Dendritic cell treated with granulocyte-macrophage colony-stimulating factor and Interleukin-4, amounts not matched to agents 40 ng/mL and 50 ng/mL, for 4 days (primary cell): ENCODE measurements around the gene AZU1.

Experiments used
- H3K27ac Mint-ChIP-seq: one replicate; pipeline ENCODE4 v1.8.0; 2022; ENCODE audit warnings: mild to moderate bottlenecking, mixed read lengths
- H3K27me3 Mint-ChIP-seq: one replicate; pipeline ENCODE4 v1.8.0; 2022; ENCODE audit warnings: mild to moderate bottlenecking, mixed read lengths
- H3K36me3 Mint-ChIP-seq: one replicate; pipeline ENCODE4 v1.8.0; 2022; ENCODE audit warnings: low read depth, mixed read lengths
- H3K4me1 Mint-ChIP-seq: one replicate; pipeline ENCODE4 v1.8.0; 2022; ENCODE audit warnings: low read depth, mixed read lengths
- H3K4me3 Mint-ChIP-seq: one replicate; pipeline ENCODE4 v1.8.0; 2022; ENCODE audit warnings: mild to moderate bottlenecking, moderate library complexity, mixed read lengths
- H3K9me3 Mint-ChIP-seq: one replicate; pipeline ENCODE4 v1.8.0; 2022; ENCODE audit warnings: mixed read lengths
- intact Hi-C: fragments of 100-400 bp; cut with micrococcal nuclease; formaldehyde crosslinking; loops from one replicate; pipeline ENCODE4 v1.15.0; 2022

The AZU1 gene

GRCh38 chr19:791567-792305 is 35.9 kb upstream of the AZU1 start:
- no peaks in the 10 kb centered on the region for H3K36me3 Mint-ChIP-seq
- H3K9me3 Mint-ChIP-seq, result no peaks in the 10 kb centered on the region
- intact Hi-C loops, result no loop called here
- peaks cover 14% of the 10 kb centered on the region for H3K4me1 Mint-ChIP-seq
- peaks cover 10% of the 10 kb centered on the region for H3K27me3 Mint-ChIP-seq
- H3K4me3 Mint-ChIP-seq, result no peak overlapping the region
- no peak overlapping the region for H3K27ac Mint-ChIP-seq

GRCh38 chr19:792306-792885 is 35.2 kb upstream of the AZU1 start:
- H3K4me3 Mint-ChIP-seq, result no peak overlapping the region
- H3K4me1 Mint-ChIP-seq, result peaks cover 14% of the 10 kb centered on the region
- intact Hi-C loops, result no loop called here
- no peaks in the 10 kb centered on the region for H3K9me3 Mint-ChIP-seq
- no peak overlapping the region for H3K27ac Mint-ChIP-seq
- H3K27me3 Mint-ChIP-seq, result peaks cover 10% of the 10 kb centered on the region
- H3K36me3 Mint-ChIP-seq, result no peaks in the 10 kb centered on the region

DNA sequence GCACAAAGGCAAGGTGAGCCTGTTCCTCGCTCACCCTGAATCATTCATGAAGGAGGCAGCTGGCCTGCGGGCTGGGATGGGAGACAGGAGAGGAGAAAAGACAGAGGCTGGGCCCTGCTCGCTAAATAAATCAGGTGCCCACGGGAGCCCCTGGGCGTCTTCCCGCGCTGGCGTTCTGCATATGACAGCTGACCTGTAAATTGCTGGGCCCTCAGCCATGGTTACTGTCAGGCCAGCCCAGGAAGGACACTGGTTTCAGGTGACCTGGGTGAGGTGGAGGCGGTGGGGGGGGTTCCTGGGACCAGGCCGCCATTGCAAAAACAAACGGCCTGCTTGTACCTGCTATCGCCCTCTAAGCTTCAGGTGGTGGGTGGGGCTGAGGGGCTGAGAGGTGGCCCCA is 33.8 kb upstream of the AZU1 start:
- H3K27ac Mint-ChIP-seq, result no peak overlapping the region

DNA sequence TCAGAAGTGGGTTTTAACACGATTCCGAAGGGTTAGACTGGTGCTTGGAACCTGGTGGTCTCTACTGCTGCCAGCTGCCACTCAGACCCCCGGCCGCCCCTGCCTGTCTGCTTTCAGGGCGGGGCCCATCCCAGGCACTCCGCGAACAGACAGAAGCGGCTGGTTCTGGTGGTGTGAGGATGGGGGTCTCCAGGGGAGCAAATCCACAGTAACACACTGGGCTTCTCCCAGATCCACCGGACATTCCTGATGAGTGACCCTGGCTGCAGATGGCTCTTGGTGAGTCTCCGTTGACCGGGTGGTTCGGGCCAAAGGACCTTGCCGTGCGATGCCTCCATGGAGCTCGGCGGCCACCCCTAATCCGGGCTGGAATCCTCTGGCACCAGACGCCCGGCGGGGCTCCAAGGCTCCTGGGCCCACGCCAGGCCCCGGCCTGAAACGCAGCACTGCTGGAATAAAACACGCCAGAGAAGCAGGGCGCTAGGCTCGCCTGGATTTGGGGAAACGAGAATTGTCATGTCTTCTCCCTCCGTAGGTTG is 32.5 kb upstream of the AZU1 start:
- peaks cover 14% of the 10 kb centered on the region for H3K4me1 Mint-ChIP-seq
- no peaks in the 10 kb centered on the region for H3K9me3 Mint-ChIP-seq
- peaks cover 22% of the 10 kb centered on the region for H3K36me3 Mint-ChIP-seq
- intact Hi-C loops, result no loop called here
- no peaks in the 10 kb centered on the region for H3K27me3 Mint-ChIP-seq
- H3K27ac Mint-ChIP-seq, result no peak overlapping the region
- H3K4me3 Mint-ChIP-seq, result no peak overlapping the region

More for the DNA sequence above, 33.8 kb upstream of the AZU1 start:
- Mint-ChIP-seq H3K36me3 (peaks cover 8% of the 10 kb centered on the region), H3K4me1 (peaks cover 13% of the 10 kb centered on the region), H3K9me3 (no peaks in the 10 kb centered on the region), H3K27me3 (peaks cover 9% of the 10 kb centered on the region), H3K4me3 (no peak overlapping the region)
- intact Hi-C loops, result no loop called here

- Mint-ChIP-seq H3K27me3 (no peaks in the 10 kb centered on the region), H3K27ac (peak overlapping the region; percentile 87), H3K4me1 (peaks cover 22% of the 10 kb centered on the region), H3K36me3 (peaks cover 30% of the 10 kb centered on the region), H3K9me3 (no peaks in the 10 kb centered on the region), H3K4me3 (peak overlapping the region; percentile 88)
- intact Hi-C loops, result no loop called here
These were observed 31.7 kb upstream of the AZU1 start for GRCh38 chr19:795691-796581.

GRCh38 chr19:796692-797527 is 30.7 kb upstream of the AZU1 start, which contains the start of gene PTBP1:
Gene PTBP1, plus strand, starts transcription at chr19:797452. Its CDS starts 46 bp downstream, at chr19:797498.
- H3K36me3 Mint-ChIP-seq, result peaks cover 40% of the 10 kb centered on the region
- peak within 1 kb of the TSS; percentile 87 for H3K27ac Mint-ChIP-seq
- peaks cover 32% of the 10 kb centered on the region for H3K4me1 Mint-ChIP-seq
- peak within 1 kb of the TSS; percentile 88 for H3K4me3 Mint-ChIP-seq
- H3K27me3 Mint-ChIP-seq, result no peaks in the 10 kb centered on the region
- intact Hi-C loops, result loop anchor here (1.0 kb wide), 1 partner anchor 96 kb away; the partner anchor contains the start of genes MED16 and RNU6-9
- no peaks in the 10 kb centered on the region for H3K9me3 Mint-ChIP-seq

GRCh38 chr19:797528-798414 is 29.9 kb upstream of the AZU1 start:
- Mint-ChIP-seq H3K36me3 (peaks cover 48% of the 10 kb centered on the region), H3K27me3 (no peaks in the 10 kb centered on the region), H3K27ac (peak overlapping the region; percentile 70), H3K4me1 (peaks cover 41% of the 10 kb centered on the region), H3K9me3 (no peaks in the 10 kb centered on the region), H3K4me3 (peak overlapping the region; percentile 88)
- intact Hi-C loops, result loop anchor here (1.0 kb wide), 1 partner anchor 96 kb away; the partner anchor contains the start of genes MED16 and RNU6-9

- no peaks in the 10 kb centered on the region for H3K9me3 Mint-ChIP-seq
- no peaks in the 10 kb centered on the region for H3K27me3 Mint-ChIP-seq
- intact Hi-C loops, result no loop called here
- peak overlapping the region; percentile 88 for H3K4me3 Mint-ChIP-seq
- peaks cover 48% of the 10 kb centered on the region for H3K4me1 Mint-ChIP-seq
- H3K36me3 Mint-ChIP-seq, result peaks cover 56% of the 10 kb centered on the region
- H3K27ac Mint-ChIP-seq, result peak overlapping the region; percentile 70
These were observed 29.1 kb upstream of the AZU1 start for GRCh38 chr19:798415-799075.

DNA sequence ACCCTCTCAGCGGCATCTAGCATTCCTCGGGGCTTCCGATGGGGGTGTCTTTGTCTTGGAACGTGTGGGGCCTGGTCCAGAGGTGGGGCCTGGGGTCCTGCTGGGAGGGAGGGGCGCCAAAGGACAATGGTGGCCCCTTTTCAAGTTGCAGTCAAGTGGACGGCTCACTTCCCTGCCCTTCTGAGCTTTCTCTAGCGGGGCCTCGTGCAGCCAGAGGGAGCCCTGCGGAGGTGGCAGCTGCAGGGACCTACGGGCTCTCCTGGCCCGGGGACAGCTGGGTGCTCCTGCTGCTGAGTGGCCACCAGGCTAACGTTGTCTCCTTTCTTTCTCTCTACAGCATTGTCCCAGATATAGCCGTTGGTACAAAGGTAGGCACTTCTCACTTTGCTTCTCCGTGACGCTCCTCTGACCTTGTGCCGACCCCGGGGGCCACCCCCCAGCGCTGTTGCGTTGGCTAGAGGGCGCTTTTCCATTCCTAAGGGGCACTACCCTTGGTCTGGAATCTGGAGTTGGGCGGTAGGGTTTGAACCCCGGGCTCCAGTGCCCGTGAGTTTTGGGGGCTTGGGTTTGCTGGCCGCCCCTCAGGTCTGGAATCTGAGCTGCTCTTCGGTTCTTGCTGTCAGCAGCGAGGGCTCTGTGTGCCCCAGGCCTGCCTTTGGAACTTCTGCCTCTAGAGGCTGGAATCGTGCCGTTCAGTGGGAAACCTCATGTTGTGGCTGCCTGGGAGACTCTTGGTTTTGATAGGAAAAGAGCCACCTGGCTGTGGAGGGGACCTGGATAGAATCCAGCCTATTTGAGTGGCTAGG is 28.4 kb upstream of the AZU1 start:
- peak overlapping the region; percentile 88 for H3K4me3 Mint-ChIP-seq
- peaks cover 63% of the 10 kb centered on the region for H3K36me3 Mint-ChIP-seq
- H3K9me3 Mint-ChIP-seq, result no peaks in the 10 kb centered on the region
- peaks cover 48% of the 10 kb centered on the region for H3K4me1 Mint-ChIP-seq
- no peaks in the 10 kb centered on the region for H3K27me3 Mint-ChIP-seq
- intact Hi-C loops, result no loop called here
- peak overlapping the region; percentile 70 for H3K27ac Mint-ChIP-seq

- Mint-ChIP-seq H3K4me1 (peaks cover 48% of the 10 kb centered on the region), H3K9me3 (no peaks in the 10 kb centered on the region), H3K36me3 (peaks cover 75% of the 10 kb centered on the region), H3K4me3 (peak overlapping the region; percentile 25), H3K27ac (no peak overlapping the region), H3K27me3 (no peaks in the 10 kb centered on the region)
- intact Hi-C loops, result no loop called here
These were observed 27.1 kb upstream of the AZU1 start for GRCh38 chr19:800360-801029.
